HepG2 (cell line): ENCODE measurements around the gene PGM2. TPM values are rescaled to one million over a fixed set of nuclear protein-coding genes. Genes with fewer than 3 reads are reported as not detected.

Experiments used
- ATAC-seq: fragments of 200-7000 bp; cut with Tn5 transposase; 3 replicates; pipeline ENCODE4 v1.9.1; 2020; ENCODE audit warnings: mild to moderate bottlenecking, moderate library complexity
- BruUV-seq: library from RNA; stranded (reverse); fragments of 400-500 nt; replicated peaks from 2 replicates; lab custom pipeline; 2021; lab: Mats Ljungman, UMichigan
- CTCF ChIA-PET: fragments of 300-600 bp; formaldehyde crosslinking; extraction: SDS; loops from one replicate; lab custom pipeline; 2021; ENCODE audit warnings: low total read pairs, inconsistent platforms, low intra/inter-chr PET ratio; lab: Yijun Ruan, JAX
- POLR2A ChIA-PET: fragments of 350-600 bp; sonication (Branson Sonifier 250); formaldehyde crosslinking; loops from one replicate; lab custom pipeline; 2020; ENCODE audit warnings: antibody characterized with exemption, inconsistent platforms; lab: Yijun Ruan, JAX
- DNase-seq: peaks from one replicate; pipeline ENCODE4 v3.0.0-alpha.2; 2015; ENCODE audit warnings: low spot score
- FAIRE-seq: peaks from 3 replicates; lab custom pipeline; 2011; peaks lifted over from hg19 to GRCh38; lab: Jason Lieb, UNC
- H2AFZ ChIP-seq: one replicate; pipeline ENCODE4 v1.6.1; 2011; ENCODE audit warnings: low read length, inconsistent platforms
- H3K27ac ChIP-seq: fragments of 300-600 bp; 3 replicates; pipeline ENCODE4 v1.8.0; 2011; ENCODE audit warnings: mixed run types, mild to moderate bottlenecking, mixed read lengths, low read length, inconsistent platforms; ENCODE audit not compliant: insufficient read depth; ENCODE audit errors: extremely low read length
- H3K27me3 ChIP-seq, 2 experiments: fragments of 200-600 bp in 1 of 2; 2 replicates in 1 of 2; 3 replicates in 1 of 2; pipeline versions ENCODE4 v1.6.0 to v1.8.0; 2011; ENCODE audit warnings: low read length in 2 of 2, mild to moderate bottlenecking in 2 of 2, moderate library complexity in 2 of 2, inconsistent platforms in 1 of 2; ENCODE audit not compliant: insufficient read depth in 2 of 2, control insufficient read depth in 1 of 2
- H3K36me3 ChIP-seq, 2 experiments: fragments of 200-600 bp in 1 of 2; replicated peaks in 1 of 2; 2 replicates in 1 of 2; 3 replicates in 1 of 2; pipeline versions ENCODE4 v1.5.1 to v1.8.0; 2011; ENCODE audit warnings: low read length in 2 of 2, inconsistent platforms in 1 of 2; ENCODE audit not compliant: insufficient read depth in 2 of 2, control insufficient read depth in 1 of 2
- H3K4me1 ChIP-seq: 2 replicates; pipeline ENCODE4 v1.5.1; 2012; ENCODE audit warnings: low read length, inconsistent platforms; ENCODE audit not compliant: insufficient read depth
- H3K4me2 ChIP-seq: 2 replicates; pipeline ENCODE4 v1.6.0; 2011; ENCODE audit warnings: low read depth, low read length, inconsistent platforms
- H3K4me3 ChIP-seq, 3 experiments: fragments of 200-600 bp in 1 of 3; sonication (generic), shearing (Covaris generic) in 1 of 3; replicated peaks in 1 of 3; 2 replicates each; pipeline ENCODE4 v1.5.1; 2011 to 2016; ENCODE audit warnings: low read length in 3 of 3, inconsistent platforms in 2 of 3, low read depth in 2 of 3, mild to moderate bottlenecking in 2 of 3, control low read depth in 1 of 3, mixed read lengths in 1 of 3; ENCODE audit not compliant: insufficient read depth in 1 of 3
- H3K79me2 ChIP-seq: one replicate; pipeline ENCODE4 v1.6.1; 2011; ENCODE audit warnings: low read length, inconsistent platforms; ENCODE audit not compliant: insufficient read depth
- H3K9ac ChIP-seq: 2 replicates; pipeline ENCODE4 v1.6.0; 2011; ENCODE audit warnings: mild to moderate bottlenecking, low read depth, low read length, inconsistent platforms; ENCODE audit not compliant: insufficient read depth
- H3K9me3 ChIP-seq: 2 replicates; pipeline ENCODE4 v1.5.1; 2012; ENCODE audit warnings: mild to moderate bottlenecking, low read length
- H4K20me1 ChIP-seq: 2 replicates; pipeline ENCODE4 v1.6.0; 2011; ENCODE audit warnings: inconsistent platforms, mild to moderate bottlenecking, low read length, moderate library complexity; ENCODE audit not compliant: insufficient read depth
- ARID5B ChIP-seq: IDR thresholded peaks from 2 replicates; pipeline ENCODE4 v1.4.0; 2020; ENCODE audit warnings: mild to moderate bottlenecking, missing genetic modification reagents
- ELF3 ChIP-seq: IDR thresholded peaks from 2 replicates; pipeline ENCODE4 v1.6.1; 2016; ENCODE audit warnings: missing genetic modification reagents, missing compliant biosample characterization
- FOSL2 ChIP-seq: sonication (generic); formaldehyde crosslinking; IDR thresholded peaks from 2 replicates; pipeline ENCODE4 v1.4.0; 2020; ENCODE audit warnings: missing genetic modification reagents
- GABPA ChIP-seq, 2 experiments: IDR thresholded peaks; 2 replicates each; pipeline ENCODE4 v1.6.1; 2011 to 2016; ENCODE audit warnings: low read depth in 2 of 2, low read length in 1 of 2, missing biosample characterization in 1 of 2, missing genetic modification characterization in 1 of 2
- HNRNPH1 ChIP-seq: fragments of 200-400 bp; formaldehyde crosslinking; optimal IDR thresholded peaks from 2 replicates; pipeline ENCODE3; 2017; ENCODE audit warnings: mild to moderate bottlenecking, low read depth, low read length
- MIER2 ChIP-seq: IDR thresholded peaks from 2 replicates; pipeline ENCODE4 v1.6.1; 2016; ENCODE audit warnings: missing biosample characterization, missing genetic modification reagents
- NR2F6 ChIP-seq, 2 experiments: IDR thresholded peaks; 2 replicates each; pipeline ENCODE4 v1.6.1; 2016; ENCODE audit warnings: antibody characterized with exemption in 1 of 2, mild to moderate bottlenecking in 1 of 2
- POGZ ChIP-seq: sonication (generic); formaldehyde crosslinking; IDR thresholded peaks from 2 replicates; pipeline ENCODE4 v1.4.0; 2020; ENCODE audit warnings: mild to moderate bottlenecking, missing genetic modification reagents
- RAD21 ChIP-seq: fragments of 450-650 bp; formaldehyde crosslinking; IDR thresholded peaks from 2 replicates; pipeline ENCODE4 v1.5.0; 2020; ENCODE audit warnings: mild to moderate bottlenecking
- REPIN1 ChIP-seq: sonication (generic); formaldehyde crosslinking; IDR thresholded peaks from 2 replicates; pipeline ENCODE4 v1.8.0; 2022; ENCODE audit warnings: missing genetic modification reagents, low read depth, mild to moderate bottlenecking, borderline replicate concordance
- SETDB1 ChIP-seq: sonication (generic); formaldehyde crosslinking; IDR thresholded peaks from 2 replicates; pipeline ENCODE4 v1.5.1; 2020; ENCODE audit warnings: missing genetic modification reagents, mild to moderate bottlenecking, borderline replicate concordance
- XRCC5 ChIP-seq: fragments of 200-400 bp; formaldehyde crosslinking; optimal IDR thresholded peaks from 2 replicates; pipeline ENCODE3; 2017; ENCODE audit warnings: mild to moderate bottlenecking, low read length
- ZKSCAN8 ChIP-seq: IDR thresholded peaks from 2 replicates; pipeline ENCODE4 v1.6.1; 2016; ENCODE audit warnings: borderline replicate concordance, missing genetic modification reagents, missing compliant biosample characterization
- ZNF335 ChIP-seq: sonication (generic); formaldehyde crosslinking; IDR thresholded peaks from 2 replicates; pipeline ENCODE4 v1.4.0; 2020; ENCODE audit warnings: missing genetic modification reagents
- ZSCAN25 ChIP-seq: sonication (generic); formaldehyde crosslinking; IDR thresholded peaks from 2 replicates; pipeline ENCODE4 v1.8.0; 2022; ENCODE audit warnings: mild to moderate bottlenecking, missing genetic modification reagents
- WGBS: methylation state at CpG from one replicate; pipeline ENCODE4 v1.1.6; 2017; ENCODE audit warnings: low lambda C conversion rate; 5-methylcytosine and 5-hydroxymethylcytosine counted together
- in situ Hi-C: cut with HindIII; loops from 2 replicates; pipeline ENCODE4 v1.10.0; 2017; ENCODE audit warnings: low pct_unique_long_range_greater_than_20kb; ENCODE audit not compliant: extremely low pct_ligation_motif_present
- intact Hi-C: fragments of 100-400 bp; cut with micrococcal nuclease; formaldehyde crosslinking; loops from one replicate; pipeline ENCODE4 v1.10.0; 2022; ENCODE audit not compliant: unreplicated experiment
- polyA plus RNA-seq, 8 experiments: library from polyadenylated mRNA; depleted of rRNA in 3 of 8; stranded (reverse) in 7 of 8; unstranded in 1 of 8; fragments of >200 nt; fragmentation: Illumina TruSeq in 4 of 8; extraction: Trizol in 4 of 8; gene quantifications; 2 replicates each; pipeline versions ENCODE4 v1.2.1 to v1.2.3, GENCODE V29; 2011 to 2016; ENCODE audit warnings: low read depth in 4 of 8, missing spikeins in 1 of 8, mixed read lengths in 1 of 8; ENCODE audit not compliant: insufficient read depth in 1 of 8
- total RNA-seq, 5 experiments: library from RNA; depleted of rRNA; stranded (reverse); fragments of >200 nt; fragmentation: Illumina TruSeq; extraction: Trizol; gene quantifications; 2 replicates each; pipeline ENCODE4 v1.2.3, GENCODE V29; 2016; ENCODE audit warnings: low read depth in 1 of 5
- TF ChIP-seq, protein P1 (sequence below): sonication (generic); IDR thresholded peaks from 2 replicates; pipeline ENCODE4 v1.6.1; 2016; ENCODE audit warnings: low read depth, borderline replicate concordance
- TF ChIP-seq, protein P2 (sequence below): IDR thresholded peaks from 2 replicates; pipeline ENCODE4 v1.6.1; 2016; ENCODE audit warnings: low read depth, borderline replicate concordance

PGM2 gene
- total and polyA plus RNA-seq, 2 of the 13 experiments (the other 11 are each of a cell fraction or from before 2014, with no cell fraction given), result 14.6 to 36.9 TPM

GRCh38 chr4:37799941-37800554 is 26.4 kb upstream of the PGM2 start (continued):
- no peak for TF ChIP-seq HNRNPH1

- no peaks in the 10 kb centered on the region for H3K36me3 ChIP-seq
- no peak overlapping the region for H2AFZ ChIP-seq
- in situ Hi-C loops, result loop anchor here (5.0 kb wide), 1 partner anchor 235 kb away; no protein-coding TSS in a partner anchor
- H3K79me2 ChIP-seq, result no peaks in the 10 kb centered on the region
- H3K27ac ChIP-seq, result no peak overlapping the region
- BruUV-seq, result no TSS peak
- POLR2A ChIA-PET, result interaction anchor here (0.7 to 1.0 kb wide), 3 partner anchors 115 to 199 kb away, joined by 3 to 4 read pairs (median 3); partner anchors contain the start of gene RELL1
- intact Hi-C loops, result loop anchor here (1.0 to 10.0 kb wide), 6 partner anchors 118 to 933 kb away; a partner anchor contains a TSS
- FAIRE-seq (peak; percentile 94), ATAC-seq (peak; percentile 99), DNase-seq (peak; percentile 78)
- H4K20me1 ChIP-seq, result no peaks in the 10 kb centered on the region
- H3K4me2 ChIP-seq, result 0 out of 2 replicates have a peak overlapping the region, but pooled peaks have one; percentile 16
- no peak overlapping the region for H3K9ac ChIP-seq
- H3K4me3 ChIP-seq, result no peak overlapping the region
- H3K4me1 ChIP-seq, result peaks cover 10% of the 10 kb centered on the region; the same call in 1 of the 2 replicates
- H3K27me3 ChIP-seq, result no peaks in the 10 kb centered on the region
- H3K9me3 ChIP-seq, result no peaks in the 10 kb centered on the region
- 2% methylated on average over 4 of the region's 4 CpGs for WGBS
- CTCF ChIA-PET, result interaction anchor here (1.5 to 3.5 kb wide), 4 partner anchors 119 to 348 kb away, joined by 5 to 29 read pairs (median 17); a partner anchor contains a TSS
- TF ChIP-seq XRCC5, result peak; percentile 54
- TF ChIP-seq RAD21 (CRISPR knock-in tag), result peak; percentile 85
- no peak for TF ChIP-seq ZNF335 (CRISPR knock-in tag)
- TF ChIP-seq ARID5B (CRISPR knock-in tag), result peak; percentile 56
- TF ChIP-seq, protein P1, sequence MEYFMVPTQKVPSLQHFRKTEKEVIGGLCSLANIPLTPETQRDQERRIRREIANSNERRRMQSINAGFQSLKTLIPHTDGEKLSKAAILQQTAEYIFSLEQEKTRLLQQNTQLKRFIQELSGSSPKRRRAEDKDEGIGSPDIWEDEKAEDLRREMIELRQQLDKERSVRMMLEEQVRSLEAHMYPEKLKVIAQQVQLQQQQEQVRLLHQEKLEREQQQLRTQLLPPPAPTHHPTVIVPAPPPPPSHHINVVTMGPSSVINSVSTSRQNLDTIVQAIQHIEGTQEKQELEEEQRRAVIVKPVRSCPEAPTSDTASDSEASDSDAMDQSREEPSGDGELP, result no peak
- no peak for TF ChIP-seq NR2F6 (IDR thresholded peaks at IDR 0.05)
- 0 out of 2 replicates have a peak, but pooled peaks have one; percentile 20 for TF ChIP-seq NR2F6 (CRISPR knock-in tag; IDR thresholded peaks at IDR 0.05)
- TF ChIP-seq GABPA (IDR thresholded peaks at IDR 0.05; ENCODE audit: low read depth, low read length), result no peak
- TF ChIP-seq GABPA (CRISPR knock-in tag; IDR thresholded peaks at IDR 0.05; ENCODE audit: low read depth), result no peak; the same call in 1 of the 2 replicates
- TF ChIP-seq ZSCAN25 (CRISPR knock-in tag), result no peak
- no peak for TF ChIP-seq SETDB1 (CRISPR knock-in tag)
- TF ChIP-seq ELF3 (CRISPR knock-in tag), result peak; percentile 50; the same call in 1 of the 2 replicates
- 0 out of 2 replicates have a peak, but pooled peaks have one; percentile 21 for TF ChIP-seq MIER2
- TF ChIP-seq FOSL2, result peak; percentile 49; the same call in 1 of the 2 replicates
- peak; percentile 18; the same call in 1 of the 2 replicates for TF ChIP-seq POGZ (CRISPR knock-in tag)
- TF ChIP-seq ZKSCAN8 (CRISPR knock-in tag), result peak; percentile 49; the same call in 1 of the 2 replicates
- peak; percentile 91; the same call in 1 of the 2 replicates for TF ChIP-seq REPIN1 (CRISPR knock-in tag)
- TF ChIP-seq, protein P2, sequence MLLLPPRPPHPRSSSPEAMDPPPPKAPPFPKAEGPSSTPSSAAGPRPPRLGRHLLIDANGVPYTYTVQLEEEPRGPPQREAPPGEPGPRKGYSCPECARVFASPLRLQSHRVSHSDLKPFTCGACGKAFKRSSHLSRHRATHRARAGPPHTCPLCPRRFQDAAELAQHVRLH (CRISPR knock-in tag), result peak; percentile 51; the same call in 1 of the 2 replicates
Observed at GRCh38 chr4:37802068-37802666, 24.3 kb upstream of the PGM2 start.
